ENCODE data around the gene ABHD12. TPM values are rescaled to one million over a fixed set of nuclear protein-coding genes. Genes with fewer than 3 reads are reported as not detected.

Gene ABHD12
- total RNA-seq, 3 donors from 2014 or later: 26.9 to 67.7 (median 53.4) TPM

- H3K4me1 ChIP-seq: no peaks in the 10 kb centered on the region
- H3K9me3 ChIP-seq: no peaks in the 10 kb centered on the region
- intact Hi-C loops (cut with DNase I; ENCODE audit: low total_unique reads): no loop called here
- TF ChIP-seq POLR2AphosphoS5 (IDR thresholded peaks at IDR 0.05) (no peak), POLR2A (IDR thresholded peaks at IDR 0.05) (no peak), CTCF (IDR thresholded peaks at IDR 0.05) (no peak)
- H3K36me3 ChIP-seq: no peaks in the 10 kb centered on the region
- no peak overlapping the region for H3K4me3 ChIP-seq
- no peak overlapping the region for H3K27ac ChIP-seq
- no peaks in the 10 kb centered on the region for H3K27me3 ChIP-seq
- DNase-seq (ENCODE audit: low spot score in 2 of 2): no peak
Observed at GRCh38 chr20:25353747-25354705, 36.6 kb downstream of the ABHD12 start.

GRCh38 chr20:25353353-25353746 lies 37.3 kb downstream of the ABHD12 start:
- Histone ChIP-seq H3K4me1 (no peaks in the 10 kb centered on the region), H3K27ac (no peak overlapping the region), H3K4me3 (no peak overlapping the region), H3K27me3 (no peaks in the 10 kb centered on the region), H3K9me3 (no peaks in the 10 kb centered on the region), H3K36me3 (no peaks in the 10 kb centered on the region)
- TF ChIP-seq POLR2A (IDR thresholded peaks at IDR 0.05): no peak
- TF ChIP-seq POLR2AphosphoS5 (IDR thresholded peaks at IDR 0.05): no peak
- TF ChIP-seq CTCF (IDR thresholded peaks at IDR 0.05): no peak
- intact Hi-C loops (cut with DNase I; ENCODE audit: low total_unique reads): no loop called here
- no peak for DNase-seq (ENCODE audit: low spot score in 2 of 2)

GRCh38 chr20:25352746-25353145 lies 37.9 kb downstream of the ABHD12 start:
- Histone ChIP-seq H3K27ac (no peak overlapping the region), H3K36me3 (no peaks in the 10 kb centered on the region), H3K9me3 (no peaks in the 10 kb centered on the region), H3K27me3 (no peaks in the 10 kb centered on the region), H3K4me3 (no peak overlapping the region), H3K4me1 (no peaks in the 10 kb centered on the region)
- intact Hi-C loops (cut with DNase I; ENCODE audit: low total_unique reads): no loop called here
- DNase-seq (ENCODE audit: low spot score in 2 of 2): no peak
- no peak for TF ChIP-seq POLR2AphosphoS5 (IDR thresholded peaks at IDR 0.05)

- H3K27ac ChIP-seq: no peak overlapping the region
- no peaks in the 10 kb centered on the region for H3K36me3 ChIP-seq
- intact Hi-C loops (cut with DNase I; ENCODE audit: low total_unique reads): no loop called here
- no peaks in the 10 kb centered on the region for H3K4me1 ChIP-seq
- DNase-seq (ENCODE audit: low spot score in 2 of 2): no peak
- no peak overlapping the region for H3K4me3 ChIP-seq
- no peak for TF ChIP-seq CTCF (IDR thresholded peaks at IDR 0.05)
- no peak for TF ChIP-seq POLR2AphosphoS5 (IDR thresholded peaks at IDR 0.05)
- no peak for TF ChIP-seq POLR2A (IDR thresholded peaks at IDR 0.05)
- H3K27me3 ChIP-seq: no peaks in the 10 kb centered on the region
- H3K9me3 ChIP-seq: no peaks in the 10 kb centered on the region
Observed at GRCh38 chr20:25351024-25351360, 39.6 kb downstream of the ABHD12 start.

- no peaks in the 10 kb centered on the region for H3K27me3 ChIP-seq
- H3K9me3 ChIP-seq: no peaks in the 10 kb centered on the region
- no peak for DNase-seq (ENCODE audit: low spot score in 2 of 2)
- no peaks in the 10 kb centered on the region for H3K36me3 ChIP-seq
- H3K4me1 ChIP-seq: no peaks in the 10 kb centered on the region
- H3K4me3 ChIP-seq: no peak overlapping the region
- intact Hi-C loops (cut with DNase I; ENCODE audit: low total_unique reads): no loop called here
- H3K27ac ChIP-seq: no peak overlapping the region
- no peak for TF ChIP-seq POLR2A (IDR thresholded peaks at IDR 0.05)
- TF ChIP-seq CTCF (IDR thresholded peaks at IDR 0.05): no peak
- TF ChIP-seq POLR2AphosphoS5 (IDR thresholded peaks at IDR 0.05): no peak
Observed at GRCh38 chr20:25346349-25346748, 44.3 kb downstream of the ABHD12 start.
